NB4 (cell line): ENCODE results near the gene CA10.

ENCODE experiments used
- MYC ChIP-seq: IDR thresholded peaks from 2 replicates; pipeline ENCODE4 v1.6.1; 2011; ENCODE audit warnings: low read depth, low read length
- POLR2A ChIP-seq: IDR thresholded peaks from 2 replicates; pipeline ENCODE4 v1.6.1; 2011; ENCODE audit warnings: mild to moderate bottlenecking; ENCODE audit not compliant: insufficient read length; ENCODE audit errors: extremely low read depth
- TF ChIP-seq, protein P1 (sequence below): IDR thresholded peaks from one replicate; pipeline ENCODE4 v1.5.1; 2012; ENCODE audit warnings: low read depth, low read length
- TF ChIP-seq, protein P2 (sequence below): IDR thresholded peaks from 2 replicates; pipeline ENCODE4 v1.6.1; 2011; ENCODE audit warnings: low read depth, low read length

DNA sequence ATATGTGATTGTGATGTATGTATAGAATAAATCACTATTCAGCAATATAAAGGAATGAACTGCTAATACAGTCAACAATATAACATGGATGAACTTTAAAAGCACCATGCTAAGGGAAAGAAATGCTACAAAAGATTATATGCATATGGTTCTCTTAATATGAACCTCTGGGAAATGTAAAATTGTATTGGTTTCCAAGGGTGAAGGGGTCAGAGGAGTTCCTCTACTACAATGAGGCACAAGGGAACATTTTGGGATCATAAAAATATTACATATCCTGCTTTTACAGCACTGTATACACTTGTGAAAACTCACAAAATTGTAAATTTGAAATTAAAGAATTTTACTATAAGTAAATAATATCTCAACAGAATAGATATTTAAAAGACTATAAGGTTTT lies 111.4 kb downstream of the CA10 start:
- TF ChIP-seq POLR2A, result no peak
- TF ChIP-seq, protein P1, sequence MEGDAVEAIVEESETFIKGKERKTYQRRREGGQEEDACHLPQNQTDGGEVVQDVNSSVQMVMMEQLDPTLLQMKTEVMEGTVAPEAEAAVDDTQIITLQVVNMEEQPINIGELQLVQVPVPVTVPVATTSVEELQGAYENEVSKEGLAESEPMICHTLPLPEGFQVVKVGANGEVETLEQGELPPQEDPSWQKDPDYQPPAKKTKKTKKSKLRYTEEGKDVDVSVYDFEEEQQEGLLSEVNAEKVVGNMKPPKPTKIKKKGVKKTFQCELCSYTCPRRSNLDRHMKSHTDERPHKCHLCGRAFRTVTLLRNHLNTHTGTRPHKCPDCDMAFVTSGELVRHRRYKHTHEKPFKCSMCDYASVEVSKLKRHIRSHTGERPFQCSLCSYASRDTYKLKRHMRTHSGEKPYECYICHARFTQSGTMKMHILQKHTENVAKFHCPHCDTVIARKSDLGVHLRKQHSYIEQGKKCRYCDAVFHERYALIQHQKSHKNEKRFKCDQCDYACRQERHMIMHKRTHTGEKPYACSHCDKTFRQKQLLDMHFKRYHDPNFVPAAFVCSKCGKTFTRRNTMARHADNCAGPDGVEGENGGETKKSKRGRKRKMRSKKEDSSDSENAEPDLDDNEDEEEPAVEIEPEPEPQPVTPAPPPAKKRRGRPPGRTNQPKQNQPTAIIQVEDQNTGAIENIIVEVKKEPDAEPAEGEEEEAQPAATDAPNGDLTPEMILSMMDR, result no peak
- no peak for TF ChIP-seq MYC
- TF ChIP-seq, protein P2, sequence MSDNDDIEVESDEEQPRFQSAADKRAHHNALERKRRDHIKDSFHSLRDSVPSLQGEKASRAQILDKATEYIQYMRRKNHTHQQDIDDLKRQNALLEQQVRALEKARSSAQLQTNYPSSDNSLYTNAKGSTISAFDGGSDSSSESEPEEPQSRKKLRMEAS, result no peak
